ENCODE measurements around the gene DDIT4. TPM values are rescaled to one million over a fixed set of nuclear protein-coding genes. Genes with fewer than 3 reads are reported as not detected.

Gene DDIT4
- total RNA-seq, 1 donor from 2014 or later, result 280 TPM

GRCh38 chr10:72229261-72230251 lies 44.2 kb upstream of the DDIT4 start:
- Histone ChIP-seq H3K4me3 (ENCODE audit: low read depth, low read length) (no peak overlapping the region), H3K27me3 (ENCODE audit: control insufficient read depth, insufficient read depth, low read length) (no peaks in the 10 kb centered on the region), H3K36me3 (ENCODE audit: control insufficient read depth, insufficient read depth, low read length) (no peaks in the 10 kb centered on the region)
- TF ChIP-seq, protein P1, sequence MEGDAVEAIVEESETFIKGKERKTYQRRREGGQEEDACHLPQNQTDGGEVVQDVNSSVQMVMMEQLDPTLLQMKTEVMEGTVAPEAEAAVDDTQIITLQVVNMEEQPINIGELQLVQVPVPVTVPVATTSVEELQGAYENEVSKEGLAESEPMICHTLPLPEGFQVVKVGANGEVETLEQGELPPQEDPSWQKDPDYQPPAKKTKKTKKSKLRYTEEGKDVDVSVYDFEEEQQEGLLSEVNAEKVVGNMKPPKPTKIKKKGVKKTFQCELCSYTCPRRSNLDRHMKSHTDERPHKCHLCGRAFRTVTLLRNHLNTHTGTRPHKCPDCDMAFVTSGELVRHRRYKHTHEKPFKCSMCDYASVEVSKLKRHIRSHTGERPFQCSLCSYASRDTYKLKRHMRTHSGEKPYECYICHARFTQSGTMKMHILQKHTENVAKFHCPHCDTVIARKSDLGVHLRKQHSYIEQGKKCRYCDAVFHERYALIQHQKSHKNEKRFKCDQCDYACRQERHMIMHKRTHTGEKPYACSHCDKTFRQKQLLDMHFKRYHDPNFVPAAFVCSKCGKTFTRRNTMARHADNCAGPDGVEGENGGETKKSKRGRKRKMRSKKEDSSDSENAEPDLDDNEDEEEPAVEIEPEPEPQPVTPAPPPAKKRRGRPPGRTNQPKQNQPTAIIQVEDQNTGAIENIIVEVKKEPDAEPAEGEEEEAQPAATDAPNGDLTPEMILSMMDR (IDR thresholded peaks at IDR 0.05; ENCODE audit: insufficient read depth, low read length, poor library complexity, severe bottlenecking), result no peak
- DNase-seq (ENCODE audit: low read depth), result no peak

GRCh38 chr10:72233621-72234020 lies 40.1 kb upstream of the DDIT4 start:
- Histone ChIP-seq H3K27me3 (ENCODE audit: control insufficient read depth, insufficient read depth, low read length) (no peaks in the 10 kb centered on the region), H3K36me3 (ENCODE audit: control insufficient read depth, insufficient read depth, low read length) (no peaks in the 10 kb centered on the region), H3K4me3 (ENCODE audit: low read depth, low read length) (no peak overlapping the region)
- TF ChIP-seq, protein P1 (IDR thresholded peaks at IDR 0.05; ENCODE audit: insufficient read depth, low read length, poor library complexity, severe bottlenecking), result no peak
- DNase-seq (ENCODE audit: low read depth), result no peak

- DNase-seq (ENCODE audit: low read depth), result no peak
- TF ChIP-seq, protein P1 (IDR thresholded peaks at IDR 0.05; ENCODE audit: insufficient read depth, low read length, poor library complexity, severe bottlenecking), result no peak
- H3K27me3 ChIP-seq (ENCODE audit: control insufficient read depth, insufficient read depth, low read length), result no peaks in the 10 kb centered on the region
- no peaks in the 10 kb centered on the region for H3K36me3 ChIP-seq (ENCODE audit: control insufficient read depth, insufficient read depth, low read length)
- no peak overlapping the region for H3K4me3 ChIP-seq (ENCODE audit: low read depth, low read length)
Observed at GRCh38 chr10:72234560-72235095, 39.1 kb upstream of the DDIT4 start.

GRCh38 chr10:72235544-72236279 lies 38.0 kb upstream of the DDIT4 start:
- TF ChIP-seq, protein P1 (IDR thresholded peaks at IDR 0.05; ENCODE audit: insufficient read depth, low read length, poor library complexity, severe bottlenecking), result no peak
- Histone ChIP-seq H3K27me3 (ENCODE audit: control insufficient read depth, insufficient read depth, low read length) (no peaks in the 10 kb centered on the region), H3K36me3 (ENCODE audit: control insufficient read depth, insufficient read depth, low read length) (no peaks in the 10 kb centered on the region), H3K4me3 (ENCODE audit: low read depth, low read length) (no peak overlapping the region)
- no peak for DNase-seq (ENCODE audit: low read depth)

DNA sequence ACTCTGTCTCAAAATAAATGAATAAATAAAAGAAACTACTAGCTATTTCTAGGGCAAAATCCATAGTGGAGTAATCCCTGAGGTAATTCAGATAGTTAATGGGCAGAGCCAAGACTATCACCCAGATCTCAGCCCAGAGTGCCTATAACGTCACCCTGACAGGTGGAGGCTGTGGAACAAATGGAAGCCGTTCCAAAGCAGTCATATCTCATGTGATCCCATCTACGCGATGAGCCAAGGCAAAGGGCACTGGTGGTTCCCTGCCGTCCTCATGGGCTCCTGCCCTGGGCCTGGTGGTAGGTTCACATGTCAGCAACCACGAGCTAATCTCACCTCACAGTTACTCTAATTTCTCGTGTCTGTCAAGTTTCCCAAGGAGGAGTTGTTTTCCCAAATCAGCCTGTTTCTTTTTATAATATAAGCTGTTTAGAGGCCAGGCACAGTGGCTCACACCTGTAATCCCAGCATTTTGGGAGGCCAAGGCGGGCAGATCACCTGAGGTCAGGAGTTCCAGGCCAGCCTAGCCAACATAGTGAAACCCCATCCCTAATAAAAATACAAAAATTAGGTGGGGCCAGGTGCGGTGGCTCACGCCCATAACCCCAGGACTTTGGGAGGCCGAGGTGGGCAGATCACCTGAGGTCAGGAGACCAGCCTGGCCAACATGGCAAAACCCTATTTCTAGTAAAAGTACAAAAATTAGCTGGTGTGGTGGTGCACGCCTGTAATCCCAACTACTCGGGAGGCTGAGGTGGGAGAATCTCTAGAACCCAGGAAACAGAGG lies 35.1 kb upstream of the DDIT4 start:
- Histone ChIP-seq H3K36me3 (ENCODE audit: control insufficient read depth, insufficient read depth, low read length) (no peaks in the 10 kb centered on the region), H3K27me3 (ENCODE audit: control insufficient read depth, insufficient read depth, low read length) (no peaks in the 10 kb centered on the region), H3K4me3 (ENCODE audit: low read depth, low read length) (no peak overlapping the region)
- no peak for DNase-seq (ENCODE audit: low read depth)
- TF ChIP-seq, protein P1 (IDR thresholded peaks at IDR 0.05; ENCODE audit: insufficient read depth, low read length, poor library complexity, severe bottlenecking), result no peak
